Left kidney (tissue), 2 donors: ENCODE data around the gene STARD13. TPM values are rescaled to one million over a fixed set of nuclear protein-coding genes. Genes with fewer than 3 reads are reported as not detected.

Experiments used
- DNase-seq: peaks from one replicate; pipeline ENCODE4 v3.0.0-alpha.2; 2013
- polyA plus RNA-seq: library from polyadenylated mRNA; unstranded; fragments of 120-200 nt; gene quantifications from one replicate; pipeline ENCODE4 v1.2.1, GENCODE V29; 2013; ENCODE audit not compliant: insufficient read length

The STARD13 gene
- polyA plus RNA-seq, 1 donor = 21.3 TPM

DNA sequence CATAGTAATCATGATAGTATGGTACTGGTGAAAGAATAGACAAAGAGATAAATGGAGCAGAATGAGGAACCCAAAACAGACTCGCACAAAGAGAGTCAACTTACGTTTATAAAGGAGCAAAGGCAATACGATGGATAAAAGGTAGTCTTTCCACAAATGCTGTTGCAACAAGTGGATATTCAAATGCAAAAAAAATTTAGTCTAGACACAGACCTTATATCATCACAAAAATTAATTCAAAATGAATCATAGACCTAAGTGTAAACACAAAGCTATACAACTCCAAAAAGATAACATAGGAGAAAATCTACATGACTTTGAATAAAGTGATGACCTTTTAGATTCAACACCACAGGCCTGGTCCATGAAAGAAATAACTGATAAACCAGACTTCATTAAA, 137.7 kb downstream of the STARD13 start:
- no peak for DNase-seq

DNA sequence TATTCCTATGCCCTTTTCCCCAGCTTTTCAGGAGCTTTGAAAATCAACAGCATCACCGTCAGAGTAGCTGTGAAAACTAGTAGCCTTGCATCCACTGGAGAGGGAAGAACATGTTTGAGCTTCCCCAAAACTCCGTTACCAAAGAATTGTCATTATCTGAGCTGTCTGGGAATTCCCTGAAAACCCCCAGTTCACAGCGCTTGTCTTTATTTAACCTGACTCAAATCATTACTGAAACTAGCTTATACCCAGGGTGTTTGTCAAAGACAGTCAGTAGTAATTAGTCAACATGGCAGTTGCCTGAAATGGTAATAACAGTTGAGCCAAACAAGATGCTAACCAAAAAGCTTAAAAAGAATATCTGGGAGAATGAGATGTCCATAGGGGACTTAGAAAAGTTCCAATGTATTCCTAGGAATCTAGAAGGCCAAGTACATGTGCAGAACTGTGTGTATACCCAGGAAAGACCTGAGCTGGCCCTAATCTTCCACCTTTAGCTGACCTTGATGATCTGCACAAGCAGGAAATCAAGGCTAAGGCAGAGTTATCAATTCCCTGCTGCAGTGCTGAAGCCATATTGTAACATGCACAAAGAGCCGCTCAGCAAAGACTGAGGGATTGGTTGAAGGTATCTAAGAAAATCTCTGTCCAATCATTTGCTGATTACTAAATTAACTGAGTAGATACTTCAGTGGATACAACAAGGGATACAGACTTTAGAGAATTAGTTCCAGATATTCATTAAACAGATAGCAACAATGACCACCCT, 138.5 kb downstream of the STARD13 start:
- DNase-seq = no peak

DNA sequence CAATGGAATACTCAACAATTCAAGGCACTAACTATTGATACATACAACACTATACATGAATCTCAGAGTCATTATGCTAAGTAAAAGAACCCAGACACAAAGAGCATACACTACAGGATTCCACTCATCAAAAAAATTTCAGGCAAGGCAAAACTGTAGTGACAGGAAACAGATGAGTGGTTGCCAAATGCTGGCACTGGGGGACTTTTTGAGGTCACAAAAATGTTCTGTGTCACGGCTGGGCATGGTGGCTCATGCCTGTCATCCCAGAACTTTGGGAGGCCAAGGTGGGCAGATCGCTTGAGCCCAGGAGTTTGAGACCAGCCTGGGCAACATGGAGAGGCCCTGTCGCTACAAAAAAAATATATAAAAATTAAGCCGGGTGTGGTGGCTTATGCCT, 139.9 kb downstream of the STARD13 start:
- DNase-seq = no peak

DNA sequence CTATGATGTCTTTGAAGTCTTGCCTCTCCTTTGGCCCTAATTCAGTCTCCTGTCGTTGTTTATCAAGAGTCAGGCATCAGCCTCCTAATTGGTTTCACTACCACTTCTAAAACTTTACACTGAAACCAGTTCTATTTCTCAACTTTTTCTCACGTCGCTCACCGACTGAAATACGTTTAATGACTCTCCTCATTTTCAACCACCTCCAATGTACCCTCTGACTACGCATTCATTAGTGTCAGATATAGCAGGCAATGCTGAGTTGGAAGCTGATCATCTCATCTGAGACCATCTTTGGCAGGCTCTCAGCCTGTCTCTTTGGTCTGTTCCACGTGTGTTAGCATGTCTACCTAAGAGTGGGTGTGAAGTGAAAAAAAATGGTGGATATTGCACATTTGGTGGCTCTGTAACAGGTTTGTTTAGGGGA, 141.2 kb downstream of the STARD13 start:
- DNase-seq = no peak

DNA sequence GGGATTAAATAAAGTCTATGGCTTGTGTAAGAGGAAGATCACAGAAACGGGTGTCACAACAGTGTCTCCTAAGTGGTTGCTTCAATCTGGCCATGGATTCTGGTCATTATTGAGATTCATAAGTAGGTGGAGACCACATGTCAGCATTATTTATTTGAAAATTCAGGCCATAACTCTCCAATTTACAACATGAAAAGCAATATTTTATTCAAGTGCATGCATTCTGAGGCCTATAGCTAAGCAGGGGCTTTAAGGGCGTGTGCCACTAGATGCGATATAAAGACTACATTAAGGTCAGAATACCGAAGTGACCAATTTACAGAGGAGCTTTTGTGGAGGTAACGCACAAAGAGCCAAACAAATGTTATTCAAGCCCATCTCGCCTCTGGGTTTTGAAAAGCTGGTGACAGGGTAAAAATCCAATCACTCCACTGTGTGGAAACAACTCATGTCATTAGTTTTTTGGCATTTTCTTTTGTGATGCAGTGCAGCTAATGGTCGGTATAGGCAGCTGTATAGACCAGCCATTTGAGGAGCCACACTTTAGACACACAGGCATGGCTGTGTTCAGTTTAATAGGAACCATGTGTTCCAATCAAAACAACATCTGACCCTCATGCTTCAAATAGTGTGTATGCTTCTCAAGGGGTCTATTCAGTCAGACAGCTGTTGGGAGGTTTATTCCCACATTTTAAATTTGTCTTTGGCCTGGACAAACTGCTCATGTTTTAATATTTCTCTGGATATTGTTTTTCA, 145.6 kb downstream of the STARD13 start:
- no peak for DNase-seq

DNA sequence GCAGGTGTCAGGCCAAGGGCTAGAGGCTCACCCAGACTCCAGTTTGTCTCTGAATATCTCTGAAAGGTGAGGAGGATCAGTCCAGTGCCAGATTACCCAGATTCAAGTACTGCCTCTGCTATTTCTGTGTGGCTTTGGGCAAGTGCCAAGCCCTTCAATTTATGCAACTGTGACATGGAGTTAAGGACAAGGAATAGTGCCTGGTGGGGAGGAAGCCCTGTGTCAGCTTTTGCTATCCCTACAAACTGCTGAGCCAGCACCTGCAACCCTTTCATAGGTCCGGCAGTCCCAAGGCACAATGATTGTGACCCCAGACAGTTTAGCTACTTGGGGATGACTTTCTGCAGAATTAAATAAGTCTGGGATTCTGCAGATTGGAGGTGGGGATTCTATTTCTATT, 146.4 kb downstream of the STARD13 start:
- DNase-seq = no peak

DNA sequence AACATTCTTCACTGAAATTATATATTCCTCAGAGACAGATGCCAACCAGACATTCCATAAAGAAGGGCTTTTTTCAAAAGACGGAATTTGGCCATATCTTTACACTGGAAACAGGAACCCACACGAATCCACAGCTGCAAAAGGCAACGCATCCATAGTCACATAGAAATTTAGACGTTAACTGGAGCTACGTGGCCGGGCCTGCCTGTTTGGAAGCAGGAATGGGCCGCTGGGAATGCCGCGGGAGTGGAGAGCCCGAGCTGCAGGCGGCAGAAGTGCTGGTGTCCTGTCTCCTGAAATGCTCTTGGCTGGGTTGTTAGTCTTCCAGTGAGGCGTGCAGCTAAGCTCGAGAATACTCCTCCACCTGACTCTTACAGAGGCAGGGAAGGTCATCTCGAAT, 147.1 kb downstream of the STARD13 start:
- no peak for DNase-seq

DNA sequence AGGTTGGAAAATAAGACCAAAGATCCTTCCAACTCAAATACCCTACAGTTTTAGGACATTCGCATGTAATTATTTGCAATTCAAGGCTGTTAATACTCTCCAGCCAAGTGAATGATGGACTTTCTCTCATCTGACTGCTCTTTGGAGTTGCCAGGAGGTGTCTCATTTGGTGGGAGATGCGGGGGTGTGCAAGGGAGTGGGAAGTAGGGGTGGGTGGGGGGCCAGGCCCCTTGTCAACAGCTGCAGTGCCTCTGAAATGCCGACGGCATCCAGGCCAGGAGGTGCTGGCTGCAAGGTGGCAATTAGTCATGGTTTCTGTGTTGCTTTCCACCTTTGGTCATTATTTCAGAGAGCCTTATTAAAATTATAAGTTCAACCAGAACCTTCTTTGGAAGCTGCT, 147.8 kb downstream of the STARD13 start:
- DNase-seq = no peak

DNA sequence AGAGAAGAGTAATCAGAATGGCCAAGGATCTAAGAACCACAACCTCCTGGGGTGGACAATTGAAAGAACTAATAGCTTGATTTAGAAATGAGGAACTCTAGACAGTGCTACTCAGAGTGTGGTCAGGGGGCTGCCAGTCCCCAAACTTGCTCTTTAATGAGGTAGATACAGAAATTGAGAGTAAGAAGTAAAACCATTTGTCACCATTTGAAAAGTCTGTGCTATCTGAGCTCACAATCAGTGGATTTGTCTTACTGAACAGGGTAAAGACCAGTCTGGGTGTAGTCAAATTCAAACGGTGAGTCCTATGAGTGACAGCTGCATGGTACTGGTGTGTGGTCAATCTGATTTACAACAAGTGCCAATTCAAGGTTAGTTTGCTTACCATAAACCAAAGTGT, 150.5 kb downstream of the STARD13 start:
- DNase-seq = no peak

DNA sequence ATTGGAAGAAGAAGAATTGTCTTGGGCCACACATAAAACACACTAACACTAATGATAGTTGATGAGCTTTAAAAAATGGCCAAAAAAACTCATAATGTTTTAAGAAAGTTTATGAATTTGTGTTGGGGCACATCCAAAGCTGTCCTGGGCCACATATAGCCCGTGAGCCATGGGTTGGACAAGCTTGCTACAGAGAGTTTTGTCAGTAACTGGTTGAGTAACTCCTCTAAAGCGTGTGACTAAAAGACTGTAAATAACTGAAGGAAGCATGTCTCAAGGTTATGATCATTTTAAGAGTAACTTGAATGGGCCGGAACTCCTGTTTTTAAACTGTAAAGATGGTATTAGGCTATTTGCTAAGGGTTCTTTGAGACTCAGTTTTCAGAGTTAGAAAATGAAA, 151.3 kb downstream of the STARD13 start:
- no peak for DNase-seq

DNA sequence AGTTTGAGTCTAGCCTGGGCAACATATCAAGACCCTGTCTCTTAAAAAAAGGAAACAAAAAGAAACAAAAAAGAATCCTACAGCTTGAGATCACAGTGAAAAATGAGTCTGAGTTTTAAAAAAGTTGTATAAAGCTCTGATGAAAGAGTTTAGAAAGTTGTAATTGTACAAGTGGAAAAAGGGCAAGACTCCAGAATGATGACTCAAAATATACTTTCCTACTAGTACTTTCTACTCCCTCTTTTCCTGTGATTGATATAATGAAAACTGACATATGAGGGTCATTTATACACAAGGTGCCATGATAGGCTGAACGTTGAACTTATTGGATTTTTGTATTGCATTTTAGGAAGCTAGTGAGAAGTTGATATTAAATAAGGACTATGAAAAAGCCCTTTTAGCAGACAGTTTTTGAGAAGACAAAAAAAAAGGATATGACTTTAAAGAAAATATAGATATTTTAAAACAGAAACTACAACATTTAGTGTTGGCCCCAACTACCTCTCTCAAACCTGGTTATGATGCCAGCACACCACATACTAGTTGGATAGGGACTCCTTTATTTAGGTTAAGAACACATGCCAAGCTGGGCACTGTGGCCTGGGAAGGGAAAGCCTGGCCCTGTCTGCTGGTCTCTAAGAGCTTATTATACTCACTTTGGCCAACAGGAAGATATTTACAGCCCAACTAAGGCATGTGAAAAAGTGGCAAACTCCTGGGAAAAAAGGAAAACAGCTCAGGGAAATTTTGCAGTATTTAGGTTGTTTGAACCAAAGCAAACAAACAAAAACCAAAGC, 152.7 kb downstream of the STARD13 start:
- no peak for DNase-seq

DNA sequence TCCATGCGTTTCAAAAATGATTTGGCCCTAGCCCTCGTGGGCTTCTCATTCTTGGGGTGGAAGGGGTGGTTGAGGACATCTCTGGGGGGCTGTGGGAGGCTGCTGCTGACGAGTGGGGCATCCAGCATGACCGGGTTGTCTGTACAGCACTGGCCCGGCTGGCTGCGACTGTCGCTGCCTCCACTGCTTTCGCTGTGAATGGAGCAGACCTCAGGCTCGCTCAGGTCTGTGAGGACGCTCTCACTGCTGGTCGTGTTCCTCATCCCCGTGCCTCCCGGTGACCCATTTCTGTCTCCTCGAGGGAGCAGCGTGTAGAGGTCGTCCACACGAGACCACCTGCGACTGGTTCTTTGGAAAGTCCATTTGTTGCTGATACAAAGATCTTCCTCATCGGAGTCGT, 155.7 kb downstream of the STARD13 start:
- DNase-seq = no peak

DNA sequence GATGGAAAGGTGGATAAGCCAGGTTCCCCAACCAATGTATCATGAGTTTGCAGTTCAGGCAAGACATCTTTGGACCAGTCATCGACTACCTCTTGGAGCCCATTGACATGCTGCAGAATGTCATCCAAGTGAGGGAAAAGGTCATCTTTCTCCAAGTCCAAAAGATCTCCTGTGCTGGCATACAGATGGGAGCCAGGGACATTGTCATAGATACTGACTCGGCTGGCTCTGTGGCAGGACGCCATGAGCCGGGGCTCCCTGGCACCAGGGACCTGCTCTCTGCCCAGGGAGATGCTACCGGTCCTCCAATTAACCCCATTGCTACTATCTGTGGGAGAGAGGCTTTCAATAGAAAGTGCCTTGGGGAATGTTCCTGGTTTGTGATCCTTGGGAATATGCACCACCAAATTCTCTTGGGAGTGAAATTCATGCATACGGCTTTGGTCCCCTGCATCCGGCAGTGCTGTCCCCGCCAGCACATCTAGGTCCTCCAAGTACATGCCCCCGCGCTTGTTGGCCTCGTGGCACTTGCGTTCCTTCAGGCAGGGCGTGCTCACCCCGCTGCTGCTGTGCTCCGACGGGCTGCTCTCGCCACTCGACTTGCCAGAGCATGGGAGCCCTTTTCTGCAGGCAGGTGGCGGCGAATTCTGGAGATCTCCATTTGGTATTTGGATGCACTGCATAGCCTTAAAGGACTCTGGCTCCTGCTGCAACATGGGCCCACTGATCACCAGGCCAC, 156.3 kb downstream of the STARD13 start:
- no peak for DNase-seq

DNA sequence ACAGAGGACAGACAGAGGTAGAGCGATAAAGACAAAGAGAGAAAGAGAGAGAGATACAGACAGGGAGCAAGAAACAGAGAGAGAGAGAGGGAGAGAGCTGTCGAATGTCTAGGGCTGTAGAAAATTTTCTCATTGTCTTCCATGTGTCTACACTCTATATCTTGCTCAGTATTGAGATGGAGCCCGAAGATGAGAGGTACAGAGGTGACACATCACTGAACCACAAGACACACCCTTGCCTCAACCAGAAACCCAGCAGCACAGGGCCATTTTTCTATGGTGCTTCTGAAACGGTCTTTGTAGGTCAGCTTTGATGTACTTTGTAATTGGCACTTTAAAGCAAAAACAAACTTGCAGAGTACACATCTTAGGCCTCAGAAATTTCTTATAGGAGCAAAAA, 157.4 kb downstream of the STARD13 start:
- no peak for DNase-seq

DNA sequence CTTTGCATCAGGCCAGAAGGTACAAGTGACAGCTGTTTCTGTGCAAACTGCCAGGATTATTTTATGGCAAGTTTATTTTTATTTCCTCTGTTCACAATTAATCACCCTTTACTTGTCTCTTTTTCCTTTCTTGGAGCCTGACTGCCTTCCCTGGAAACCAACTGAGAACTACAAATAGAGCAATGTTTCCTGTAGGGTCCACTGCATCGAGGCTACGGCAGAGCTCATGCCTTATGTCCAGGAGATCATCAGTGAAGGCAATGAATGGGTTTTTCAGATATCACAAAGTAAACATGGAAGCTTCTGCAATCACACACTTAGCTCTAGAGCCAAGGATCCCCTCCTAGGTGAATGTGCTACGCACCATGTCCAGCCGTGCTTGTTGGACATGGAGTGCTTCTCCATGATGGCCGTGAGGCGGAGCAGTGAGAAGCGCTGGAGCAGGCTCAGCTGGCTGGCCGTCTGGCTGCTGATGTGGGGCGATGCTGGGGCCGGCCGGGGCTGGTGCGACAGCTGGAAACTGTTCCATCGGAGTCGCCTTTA, 158.5 kb downstream of the STARD13 start:
- no peak for DNase-seq

DNA sequence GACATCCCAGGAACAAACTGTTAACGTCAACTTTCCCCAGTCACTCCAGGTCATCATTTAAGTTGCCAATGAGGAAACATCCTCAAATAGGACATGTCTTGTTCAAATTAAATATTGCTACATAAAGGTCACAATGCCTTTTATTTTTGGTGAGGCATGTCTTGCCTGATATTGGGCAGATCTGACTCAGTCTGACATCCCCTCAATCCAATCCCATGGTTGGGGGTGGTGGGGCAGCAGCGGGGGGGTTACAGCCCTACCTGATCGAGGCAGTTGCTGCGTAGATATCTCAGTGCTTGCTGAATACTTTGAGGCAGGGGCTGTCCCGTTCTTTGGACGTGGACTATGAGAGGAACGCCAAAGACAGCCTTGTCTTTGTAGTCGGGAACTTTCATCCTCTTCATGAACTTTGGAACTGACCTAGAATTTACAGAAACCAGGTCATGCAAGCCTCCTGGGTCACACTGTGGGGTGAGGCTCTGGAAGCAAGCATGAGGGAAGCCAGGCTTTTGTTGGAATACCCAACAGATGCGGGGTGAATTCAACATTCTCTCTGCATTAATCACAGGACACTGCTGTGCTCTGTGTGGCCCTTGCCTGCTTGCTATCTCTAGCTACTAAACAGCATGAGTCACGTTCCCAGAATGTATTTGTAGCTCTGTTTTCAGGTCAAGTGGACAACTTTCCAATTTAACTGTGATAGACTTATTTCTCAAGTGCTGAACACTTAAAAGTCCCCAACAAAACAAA, 159.6 kb downstream of the STARD13 start:
- DNase-seq = no peak

DNA sequence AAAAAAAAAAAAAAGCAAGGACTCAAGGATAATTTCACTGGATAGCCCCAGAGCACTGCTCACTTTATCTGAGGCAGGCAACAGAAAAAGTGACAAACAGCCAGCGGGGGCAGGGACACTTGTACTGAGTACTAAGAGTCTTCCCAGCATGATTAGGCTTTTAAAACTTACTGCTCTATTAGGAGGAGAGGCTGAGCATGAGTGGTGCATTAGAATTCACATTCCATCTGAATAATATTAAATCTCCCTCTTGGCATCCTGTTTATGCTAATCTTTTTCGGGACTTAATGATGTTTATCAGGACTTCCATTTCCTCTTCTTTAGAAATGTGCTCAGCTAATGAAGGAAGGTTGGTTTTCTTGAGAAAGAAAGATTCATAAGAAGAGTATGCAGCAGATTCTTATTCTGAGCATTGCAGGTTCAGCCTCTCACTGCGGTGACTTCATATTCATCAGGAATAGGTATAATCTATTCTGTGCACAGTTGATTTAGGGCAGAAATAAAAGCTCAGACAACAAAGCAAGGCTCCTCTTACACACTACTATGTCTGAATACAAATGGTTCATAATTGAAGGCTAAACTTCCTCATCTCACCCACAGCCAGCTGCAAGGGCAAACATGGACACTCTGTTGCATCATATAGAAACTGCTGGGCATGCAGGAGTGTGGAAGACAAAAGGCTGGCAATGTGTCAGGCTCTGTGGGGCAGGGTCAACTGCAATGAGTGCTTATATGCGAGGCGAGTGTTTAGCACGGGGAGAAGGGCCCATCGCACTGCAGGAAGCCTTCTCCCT, 162.3 kb downstream of the STARD13 start:
- DNase-seq = no peak

DNA sequence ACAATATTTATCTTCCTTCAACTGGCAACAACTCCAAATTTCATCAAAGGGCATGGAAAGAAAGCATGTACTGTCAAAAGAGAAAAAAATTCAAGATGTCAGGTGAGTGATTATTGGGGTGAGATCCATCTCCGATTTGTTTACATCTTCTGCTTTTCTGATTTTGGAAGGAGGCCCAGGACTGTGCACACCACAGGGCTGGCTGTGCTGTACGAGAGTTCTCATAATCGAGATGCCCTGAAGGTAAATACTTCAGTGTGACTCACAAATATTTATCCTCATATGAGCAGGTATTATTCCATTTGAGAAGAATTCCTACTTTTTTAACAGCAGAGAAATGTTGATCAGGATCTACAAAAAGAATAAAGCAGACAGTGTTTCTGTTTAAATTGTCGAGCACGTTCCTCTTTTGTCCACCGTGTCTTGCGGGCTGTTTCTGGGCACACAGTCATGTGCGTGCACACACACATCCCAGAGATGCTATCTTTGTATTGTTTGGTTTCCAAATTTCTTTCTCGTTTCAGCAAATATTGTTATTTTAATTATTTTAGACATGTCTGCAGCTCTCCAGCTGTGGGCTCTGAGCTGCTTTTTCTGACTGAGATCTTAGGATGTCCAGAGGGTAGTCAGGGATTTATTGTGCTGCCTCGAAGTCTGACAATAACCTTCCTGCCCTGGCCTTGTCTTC, 165.6 kb downstream of the STARD13 start:
- DNase-seq = no peak

DNA sequence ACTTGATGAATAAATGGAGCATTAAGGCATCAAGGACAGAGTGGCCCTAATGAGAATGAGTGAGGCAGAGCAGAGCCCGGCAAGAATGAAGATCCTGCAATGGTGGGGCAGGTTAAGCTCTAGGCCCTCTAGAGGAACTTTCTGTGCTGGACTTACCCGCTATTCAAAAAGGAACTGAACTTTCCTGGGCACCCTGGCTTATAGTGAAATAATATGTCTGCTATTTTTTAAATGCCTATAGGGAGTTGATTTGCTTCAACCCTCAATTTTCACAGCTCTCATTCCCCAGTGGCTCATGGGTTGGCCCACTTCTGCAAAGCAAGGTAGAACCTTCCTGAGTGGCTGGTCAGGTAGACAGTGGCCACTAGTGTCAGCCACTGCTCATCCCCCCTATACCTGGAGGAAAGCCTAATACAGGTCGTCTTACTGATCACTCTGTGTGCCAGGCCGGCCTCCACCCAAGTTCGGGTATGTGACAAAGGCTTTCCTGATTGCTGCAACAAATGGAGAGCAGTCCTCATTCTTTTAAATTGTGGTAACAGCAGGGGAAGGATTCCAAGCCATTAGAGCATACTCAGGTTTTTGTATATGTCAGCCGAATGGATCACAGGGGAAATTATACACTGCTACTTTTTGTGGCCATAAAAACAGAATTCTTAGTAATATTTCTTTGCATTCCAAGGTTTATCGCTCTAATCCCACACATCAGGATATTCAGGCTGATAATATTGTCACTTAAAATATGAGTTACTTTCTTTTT, 166.4 kb downstream of the STARD13 start:
- DNase-seq = no peak
